Neural progenitor cell (in vitro differentiated cells): ENCODE results near the gene LRRC58. TPM values are rescaled to one million over a fixed set of nuclear protein-coding genes. Genes with fewer than 3 reads are reported as not detected.

Experiments used
- DNase-seq: peaks from one replicate; pipeline ENCODE4 v3.0.0-alpha.2; 2016; ENCODE audit warnings: low spot score
- H2AFZ ChIP-seq: fragments of 200-600 bp; sonication (generic); replicated peaks from 2 replicates; pipeline ENCODE4 v1.6.1; 2016; ENCODE audit warnings: antibody characterized with exemption
- H3F3A ChIP-seq: fragments of 200-600 bp; sonication (generic); 2 replicates; pipeline ENCODE4 v1.6.1; 2016; ENCODE audit warnings: antibody characterized with exemption, low read depth
- H3K27ac ChIP-seq: fragments of 200-600 bp; sonication (generic); 2 replicates; pipeline ENCODE4 v1.5.1; 2016; ENCODE audit warnings: mild to moderate bottlenecking
- H3K27me3 ChIP-seq: fragments of 200-600 bp; sonication (generic); 2 replicates; pipeline ENCODE4 v1.6.1; 2016; ENCODE audit warnings: mild to moderate bottlenecking, moderate library complexity
- H3K36me3 ChIP-seq: fragments of 200-600 bp; sonication (generic); 2 replicates; pipeline ENCODE4 v1.5.1; 2016
- H3K4me1 ChIP-seq: fragments of 200-600 bp; sonication (generic); 2 replicates; pipeline ENCODE4 v1.6.1; 2016; ENCODE audit warnings: mixed run types
- H3K4me2 ChIP-seq: fragments of 200-600 bp; sonication (generic); 2 replicates; pipeline ENCODE4 v1.6.1; 2016
- H3K4me3 ChIP-seq: fragments of 200-600 bp; sonication (generic); 2 replicates; pipeline ENCODE4 v1.5.1; 2016
- H3K79me2 ChIP-seq: fragments of 200-600 bp; sonication (generic); 2 replicates; pipeline ENCODE4 v1.6.1; 2016; ENCODE audit warnings: low read depth
- H3K9ac ChIP-seq: fragments of 200-600 bp; sonication (generic); 2 replicates; pipeline ENCODE4 v1.6.1; 2016
- H3K9me3 ChIP-seq: fragments of 200-600 bp; sonication (generic); 2 replicates; pipeline ENCODE4 v1.5.1; 2016; ENCODE audit warnings: low read depth
- H4K20me1 ChIP-seq: fragments of 200-600 bp; sonication (generic); 2 replicates; pipeline ENCODE4 v1.6.1; 2016; ENCODE audit warnings: low read depth
- H3K27ac Mint-ChIP-seq: 3 replicates; pipeline ENCODE4 v1.8.0; 2021; ENCODE audit warnings: mixed read lengths
- H3K27me3 Mint-ChIP-seq: 2 replicates; pipeline ENCODE4 v1.8.0; 2022; ENCODE audit warnings: low read depth, mild to moderate bottlenecking, inconsistent platforms, moderate library complexity, mixed read lengths; ENCODE audit not compliant: insufficient read depth
- H3K36me3 Mint-ChIP-seq: 3 replicates; pipeline ENCODE4 v1.8.0; 2021; ENCODE audit warnings: mixed read lengths
- H3K4me1 Mint-ChIP-seq: 3 replicates; pipeline ENCODE4 v1.8.0; 2021; ENCODE audit warnings: mixed read lengths
- H3K4me3 Mint-ChIP-seq: 3 replicates; pipeline ENCODE4 v1.8.0; 2021; ENCODE audit warnings: mild to moderate bottlenecking, moderate library complexity, mixed read lengths
- H3K9me3 Mint-ChIP-seq: 3 replicates; pipeline ENCODE4 v1.8.0; 2020; ENCODE audit warnings: mixed read lengths
- CTCF ChIP-seq: fragments of 200-600 bp; sonication (generic); IDR thresholded peaks from 2 replicates; pipeline ENCODE4 v1.5.1; 2017; ENCODE audit warnings: antibody characterized with exemption, mild to moderate bottlenecking
- EZH2 ChIP-seq: fragments of 200-600 bp; sonication (generic); IDR thresholded peaks from 2 replicates; pipeline ENCODE4 v1.6.1; 2017; ENCODE audit warnings: antibody characterized with exemption, mild to moderate bottlenecking, moderate library complexity
- EZH2phosphoT487 ChIP-seq: fragments of 200-600 bp; sonication (generic); IDR thresholded peaks from 2 replicates; pipeline ENCODE4 v1.6.1; 2017; ENCODE audit warnings: antibody characterized with exemption
- total RNA-seq: library from RNA; depleted of rRNA; stranded (reverse); fragments of >200 nt; gene quantifications from 2 replicates; pipeline ENCODE4 v1.2.3, GENCODE V29; 2015; ENCODE audit warnings: low replicate concordance

The LRRC58 gene
- total RNA-seq, 1 donor from 2014 or later: 29.2 TPM

GRCh38 chr3:120284747-120285507 is 64.2 kb downstream of the LRRC58 start, which contains the start of gene GPR156:
Gene GPR156 (minus strand): TSS chr3:120285222. CDS start chr3:120244098, 41,124 bp downstream.
- Mint-ChIP-seq H3K27me3 (peaks cover 11% of the 10 kb centered on the region), H3K36me3 (peaks cover 3% of the 10 kb centered on the region), H3K9me3 (peaks cover 4% of the 10 kb centered on the region), H3K4me3 (peak within 1 kb of the TSS; percentile 73), H3K27ac (no peak within 1 kb of the TSS), H3K4me1 (peaks cover 2% of the 10 kb centered on the region)
- peak; percentile 56 for DNase-seq
- peaks cover 42% of the 10 kb centered on the region for H3K27me3 ChIP-seq
- peak within 1 kb of the TSS; percentile 44 for H3K4me3 ChIP-seq
- no peaks in the 10 kb centered on the region for H4K20me1 ChIP-seq
- H3K4me1 ChIP-seq: no peaks in the 10 kb centered on the region
- peak; percentile 27 for TF ChIP-seq EZH2phosphoT487
- TF ChIP-seq EZH2: no peak
- TF ChIP-seq CTCF: peak; percentile 10
- H2AFZ ChIP-seq: peak within 1 kb of the TSS; percentile 99
- H3K9me3 ChIP-seq: no peaks in the 10 kb centered on the region
- H3K9ac ChIP-seq: no peak within 1 kb of the TSS
- H3K4me2 ChIP-seq: peak within 1 kb of the TSS; percentile 65
- no peaks in the 10 kb centered on the region for H3K36me3 ChIP-seq
- no peaks in the 10 kb centered on the region for H3K79me2 ChIP-seq
- H3K27ac ChIP-seq: no peak within 1 kb of the TSS
- peaks cover 9% of the 10 kb centered on the region for H3F3A ChIP-seq

- H3K36me3 Mint-ChIP-seq: no peaks in the 10 kb centered on the region
- no peaks in the 10 kb centered on the region for H3K9me3 ChIP-seq
- peaks cover 9% of the 10 kb centered on the region for H3F3A ChIP-seq
- peaks cover 37% of the 10 kb centered on the region for H3K27me3 ChIP-seq
- DNase-seq: peak; percentile 32
- H3K4me3 ChIP-seq: no peak overlapping the region
- no peaks in the 10 kb centered on the region for H3K79me2 ChIP-seq
- H3K27ac Mint-ChIP-seq: no peak overlapping the region
- H3K9me3 Mint-ChIP-seq: no peaks in the 10 kb centered on the region
- no peaks in the 10 kb centered on the region for H4K20me1 ChIP-seq
- no peak overlapping the region for H3K4me3 Mint-ChIP-seq
- peaks cover 8% of the 10 kb centered on the region for H3K27me3 Mint-ChIP-seq
- H3K4me1 ChIP-seq: no peaks in the 10 kb centered on the region
- H3K4me1 Mint-ChIP-seq: peaks cover 2% of the 10 kb centered on the region
- no peak overlapping the region for H2AFZ ChIP-seq
- H3K27ac ChIP-seq: no peak overlapping the region
- no peak overlapping the region for H3K9ac ChIP-seq
- H3K36me3 ChIP-seq: no peaks in the 10 kb centered on the region
- TF ChIP-seq CTCF (no peak), EZH2 (no peak), EZH2phosphoT487 (no peak)
- H3K4me2 ChIP-seq: no peak overlapping the region
Measured at GRCh38 chr3:120281261-120281660, 67.9 kb downstream of the LRRC58 start.

- H3K9me3 ChIP-seq: no peaks in the 10 kb centered on the region
- no peaks in the 10 kb centered on the region for H3K79me2 ChIP-seq
- H3K27ac Mint-ChIP-seq: no peak overlapping the region
- no peak overlapping the region for H3K4me3 Mint-ChIP-seq
- H3K9ac ChIP-seq: no peak overlapping the region
- H3K27me3 ChIP-seq: peaks cover 30% of the 10 kb centered on the region
- peaks cover 3% of the 10 kb centered on the region for H3F3A ChIP-seq
- TF ChIP-seq CTCF (no peak), EZH2 (no peak), EZH2phosphoT487 (no peak)
- no peak overlapping the region for H3K4me3 ChIP-seq
- no peaks in the 10 kb centered on the region for H3K36me3 Mint-ChIP-seq
- H3K4me2 ChIP-seq: no peak overlapping the region
- H3K9me3 Mint-ChIP-seq: no peaks in the 10 kb centered on the region
- no peaks in the 10 kb centered on the region for H3K4me1 ChIP-seq
- H3K4me1 Mint-ChIP-seq: peaks cover 2% of the 10 kb centered on the region
- H3K27me3 Mint-ChIP-seq: peaks cover 8% of the 10 kb centered on the region
- no peak for DNase-seq
- no peak overlapping the region for H3K27ac ChIP-seq
- H3K36me3 ChIP-seq: no peaks in the 10 kb centered on the region
- H2AFZ ChIP-seq: no peak overlapping the region
- H4K20me1 ChIP-seq: no peaks in the 10 kb centered on the region
Measured at GRCh38 chr3:120280566-120280965, 68.6 kb downstream of the LRRC58 start.
